MM.1S (cell line): ENCODE data around the gene STIM1.

Experiments used
- DNase-seq: peaks from one replicate; pipeline ENCODE4 v3.0.0-alpha.2; 2015
- H2AFZ ChIP-seq: fragments of 300-600 bp; sonication (generic); 2 replicates; pipeline ENCODE4 v1.6.0; 2016; ENCODE audit warnings: antibody characterized with exemption, low read length
- H3F3A ChIP-seq: fragments of 300-600 bp; sonication (generic); 2 replicates; pipeline ENCODE4 v1.6.1; 2016; ENCODE audit warnings: mild to moderate bottlenecking, antibody characterized with exemption, low read length, moderate library complexity, mixed read lengths; ENCODE audit not compliant: insufficient read depth
- H3K27ac ChIP-seq: fragments of 300-600 bp; sonication (generic); 2 replicates; pipeline ENCODE4 v1.5.1; 2016; ENCODE audit warnings: mild to moderate bottlenecking, low read length
- H3K27me3 ChIP-seq: fragments of 300-600 bp; sonication (generic); replicated peaks from 2 replicates; pipeline ENCODE4 v1.6.0; 2016; ENCODE audit warnings: low read length; ENCODE audit not compliant: insufficient read depth
- H3K36me3 ChIP-seq: fragments of 300-600 bp; sonication (generic); replicated peaks from 2 replicates; pipeline ENCODE4 v1.6.1; 2016; ENCODE audit warnings: mild to moderate bottlenecking, low read length, mixed read lengths; ENCODE audit not compliant: insufficient read depth
- H3K4me1 ChIP-seq: fragments of 300-600 bp; sonication (generic); 2 replicates; pipeline ENCODE4 v1.6.1; 2016; ENCODE audit warnings: low read length, mixed read lengths
- H3K4me2 ChIP-seq: fragments of 300-600 bp; sonication (generic); 2 replicates; pipeline ENCODE4 v1.6.0; 2016; ENCODE audit warnings: low read depth, low read length
- H3K4me3 ChIP-seq: fragments of 300-600 bp; sonication (generic); 2 replicates; pipeline ENCODE4 v1.5.1; 2016; ENCODE audit warnings: low read length, mixed read lengths
- H3K79me2 ChIP-seq: fragments of 300-600 bp; sonication (generic); 2 replicates; pipeline ENCODE4 v1.6.1; 2016; ENCODE audit warnings: mixed run types, low read length, mixed read lengths
- H3K9ac ChIP-seq: fragments of 300-600 bp; sonication (generic); 2 replicates; pipeline ENCODE4 v1.6.1; 2016; ENCODE audit warnings: low read length, mixed read lengths
- H3K9me2 ChIP-seq: fragments of 300-600 bp; sonication (generic); replicated peaks from 2 replicates; pipeline ENCODE4 v1.6.1; 2016; ENCODE audit warnings: mild to moderate bottlenecking, low read length, mixed read lengths; ENCODE audit not compliant: insufficient read depth
- H3K9me3 ChIP-seq: fragments of 300-600 bp; sonication (generic); replicated peaks from 2 replicates; pipeline ENCODE4 v1.6.1; 2016; ENCODE audit warnings: mild to moderate bottlenecking, low read length, mixed read lengths; ENCODE audit not compliant: insufficient read depth
- H4K20me1 ChIP-seq: fragments of 300-600 bp; sonication (generic); 2 replicates; pipeline ENCODE4 v1.6.1; 2016; ENCODE audit warnings: mild to moderate bottlenecking, low read length, moderate library complexity, mixed read lengths; ENCODE audit not compliant: insufficient read depth
- CTCF ChIP-seq: fragments of 300-600 bp; sonication (generic); IDR thresholded peaks from 2 replicates; pipeline ENCODE4 v1.5.1; 2016; ENCODE audit warnings: antibody characterized with exemption, low read length, mixed read lengths
- EZH2 ChIP-seq: fragments of 300-600 bp; sonication (generic); optimal IDR thresholded peaks from 2 replicates; pipeline ENCODE3; 2017; ENCODE audit warnings: low read depth, mild to moderate bottlenecking, antibody characterized with exemption, low read length, mixed read lengths
- EZH2phosphoT487 ChIP-seq: fragments of 300-600 bp; sonication (generic); IDR thresholded peaks from 2 replicates; pipeline ENCODE4 v1.6.1; 2018; ENCODE audit warnings: antibody characterized with exemption, low read length

The STIM1 gene

GRCh38 chr11:4025967-4026324 lies 170.5 kb downstream of the STIM1 start:
- H3K36me3 ChIP-seq, result no peaks in the 10 kb centered on the region
- no peak overlapping the region for H3K9ac ChIP-seq
- H3K9me3 ChIP-seq, result no peaks in the 10 kb centered on the region
- no peak overlapping the region for H3K4me2 ChIP-seq
- H3K4me1 ChIP-seq, result no peaks in the 10 kb centered on the region
- no peak overlapping the region for H3K4me3 ChIP-seq
- TF ChIP-seq EZH2, result no peak
- TF ChIP-seq EZH2phosphoT487, result no peak
- TF ChIP-seq CTCF, result no peak
- no peaks in the 10 kb centered on the region for H3F3A ChIP-seq
- no peak overlapping the region for H3K27ac ChIP-seq
- no peaks in the 10 kb centered on the region for H4K20me1 ChIP-seq
- H3K79me2 ChIP-seq, result peaks cover 22% of the 10 kb centered on the region
- no peak overlapping the region for H2AFZ ChIP-seq
- no peaks in the 10 kb centered on the region for H3K9me2 ChIP-seq
- no peaks in the 10 kb centered on the region for H3K27me3 ChIP-seq
- DNase-seq, result no peak

DNA sequence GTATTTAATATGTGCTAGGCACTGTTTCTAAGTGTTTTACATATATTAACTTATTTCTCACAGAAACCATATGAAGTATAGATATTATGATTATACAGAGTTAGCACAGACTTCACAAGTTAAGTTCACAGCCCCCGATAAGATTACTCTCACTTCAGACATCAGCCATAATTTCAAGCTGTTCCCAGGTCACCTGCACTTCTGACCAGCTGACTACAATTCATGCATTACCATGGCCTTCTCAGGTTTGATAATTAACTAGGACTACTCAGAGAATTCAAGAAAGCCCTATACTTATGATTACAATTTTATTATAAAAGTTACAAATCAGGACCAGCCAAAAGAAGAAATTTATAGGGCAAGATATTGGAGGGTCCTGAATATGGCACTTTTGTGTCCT lies 170.9 kb downstream of the STIM1 start:
- no peaks in the 10 kb centered on the region for H3K36me3 ChIP-seq
- no peak for TF ChIP-seq CTCF
- no peak for TF ChIP-seq EZH2phosphoT487
- no peak for TF ChIP-seq EZH2
- H2AFZ ChIP-seq, result no peak overlapping the region
- H3K27ac ChIP-seq, result no peak overlapping the region
- no peak overlapping the region for H3K4me2 ChIP-seq
- H3K79me2 ChIP-seq, result peaks cover 18% of the 10 kb centered on the region
- no peaks in the 10 kb centered on the region for H3F3A ChIP-seq
- H4K20me1 ChIP-seq, result no peaks in the 10 kb centered on the region
- H3K9me2 ChIP-seq, result no peaks in the 10 kb centered on the region
- H3K4me1 ChIP-seq, result no peaks in the 10 kb centered on the region
- no peaks in the 10 kb centered on the region for H3K27me3 ChIP-seq
- no peaks in the 10 kb centered on the region for H3K9me3 ChIP-seq
- no peak for DNase-seq
- H3K4me3 ChIP-seq, result no peak overlapping the region
- H3K9ac ChIP-seq, result no peak overlapping the region

DNA sequence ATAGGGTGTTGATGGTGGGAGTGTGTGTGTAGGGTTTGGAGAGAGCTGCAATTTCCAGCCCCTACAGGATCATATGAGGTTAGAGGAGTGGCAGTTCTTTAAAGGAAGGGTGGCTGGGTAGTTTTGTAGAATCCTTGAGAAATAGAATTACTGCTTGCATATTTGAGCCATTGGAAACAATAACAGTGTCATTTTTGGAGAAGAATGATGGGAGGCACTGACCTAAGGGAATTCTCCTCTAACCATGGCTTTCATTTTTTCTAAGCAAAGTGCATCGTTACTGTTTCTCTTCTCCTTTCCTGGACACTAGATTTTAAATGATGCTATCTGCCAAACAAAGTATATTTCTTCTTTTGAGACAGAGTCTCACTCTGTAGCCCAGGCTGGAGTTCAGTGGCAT lies 172.3 kb downstream of the STIM1 start:
- H3K9ac ChIP-seq, result no peak overlapping the region
- H3K9me3 ChIP-seq, result no peaks in the 10 kb centered on the region
- no peaks in the 10 kb centered on the region for H4K20me1 ChIP-seq
- no peak overlapping the region for H3K4me3 ChIP-seq
- H3K4me1 ChIP-seq, result no peaks in the 10 kb centered on the region
- no peak overlapping the region for H3K4me2 ChIP-seq
- H3K9me2 ChIP-seq, result no peaks in the 10 kb centered on the region
- H3F3A ChIP-seq, result no peaks in the 10 kb centered on the region
- H3K79me2 ChIP-seq, result peaks cover 17% of the 10 kb centered on the region
- no peak for TF ChIP-seq EZH2phosphoT487
- no peaks in the 10 kb centered on the region for H3K36me3 ChIP-seq
- H3K27ac ChIP-seq, result no peak overlapping the region
- no peak for DNase-seq
- no peak overlapping the region for H2AFZ ChIP-seq
- no peaks in the 10 kb centered on the region for H3K27me3 ChIP-seq

- peak; percentile 36 for DNase-seq
- no peaks in the 10 kb centered on the region for H4K20me1 ChIP-seq
- H3K9ac ChIP-seq, result no peak overlapping the region
- H3K27me3 ChIP-seq, result no peaks in the 10 kb centered on the region
- H3K4me1 ChIP-seq, result no peaks in the 10 kb centered on the region
- H2AFZ ChIP-seq, result no peak overlapping the region
- no peaks in the 10 kb centered on the region for H3K9me3 ChIP-seq
- no peak overlapping the region for H3K27ac ChIP-seq
- no peaks in the 10 kb centered on the region for H3K9me2 ChIP-seq
- no peak overlapping the region for H3K4me2 ChIP-seq
- H3K36me3 ChIP-seq, result no peaks in the 10 kb centered on the region
- H3K4me3 ChIP-seq, result no peak overlapping the region
- no peaks in the 10 kb centered on the region for H3F3A ChIP-seq
- H3K79me2 ChIP-seq, result peaks cover 17% of the 10 kb centered on the region
- TF ChIP-seq EZH2phosphoT487 (no peak), EZH2 (no peak)
Measured at GRCh38 chr11:4030197-4030596, 174.7 kb downstream of the STIM1 start.
